Left lung (tissue), 10 donors: ENCODE results near the gene FSIP2. TPM values are rescaled to one million over a fixed set of nuclear protein-coding genes. Genes with fewer than 3 reads are reported as not detected.
A peak's percentile ranks its signal among the peaks of the same experiment; 100 is the strongest.

ENCODE experiments used
- ATAC-seq: fragments of 200-7000 bp; cut with Tn5 transposase; one replicate; pipeline ENCODE4 v1.9.1; 2020; ENCODE audit warnings: moderate library complexity
- DNase-seq, 4 donors: peaks; one replicate each; pipeline ENCODE4 v3.0.0-alpha.2; 2013 to 2020
- H3K27ac ChIP-seq, 2 donors: fragments of 200-600 bp; sonication (generic) in 1 of 2; one replicate each; pipeline versions ENCODE4 v1.5.0 to v1.8.0; 2020 to 2021
- H3K27me3 ChIP-seq, 2 donors: fragments of 200-600 bp; sonication (generic) in 1 of 2; one replicate each; pipeline versions ENCODE4 v1.5.0 to v1.8.0; 2020 to 2021
- H3K36me3 ChIP-seq, 2 donors: fragments of 200-600 bp; sonication (generic) in 1 of 2; one replicate each; pipeline versions ENCODE4 v1.5.0 to v1.8.0; 2020 to 2021
- H3K4me1 ChIP-seq, 2 donors: fragments of 200-600 bp; one replicate each; pipeline ENCODE4 v1.8.0; 2021
- H3K4me3 ChIP-seq, 2 donors: fragments of 200-600 bp; sonication (generic) in 1 of 2; one replicate each; pipeline versions ENCODE4 v1.5.0 to v1.8.0; 2020 to 2021; ENCODE audit warnings: mild to moderate bottlenecking in 1 of 2
- H3K9me3 ChIP-seq, 2 donors: fragments of 200-600 bp; sonication (generic) in 1 of 2; one replicate each; pipeline versions ENCODE4 v1.5.0 to v1.8.0; 2020 to 2021
- CTCF ChIP-seq, 2 donors: fragments of 200-600 bp; sonication (generic) in 1 of 2; IDR thresholded peaks; one replicate each; pipeline versions ENCODE4 v1.5.0 to v1.8.0; 2021; ENCODE audit warnings: antibody characterized with exemption in 2 of 2
- intact Hi-C, 2 donors: fragments of 100-400 bp; cut with DNase I; formaldehyde crosslinking; loops; one replicate each; pipeline versions ENCODE4 v1.11.2 to v1.14.2; 2022
- polyA plus RNA-seq, 6 donors: library from polyadenylated mRNA; unstranded; fragments of 120-200 nt; gene quantifications; one replicate each; pipeline ENCODE4 v1.2.1, GENCODE V29; 2013; ENCODE audit not compliant: insufficient read length in 6 of 6
- total RNA-seq, 2 donors: library from RNA; stranded (reverse); fragmentation: NEBNext Ultra II Directional; extraction: Animal tissue kit (Norgen Biotek cat#: 25700); gene quantifications; one replicate each; pipeline ENCODE4 v1.2.1, GENCODE V29; 2021
- donor health status: DM: no; HTN: yes; CAD: no.
- donor health status: DM: no; HTN: no; CAD: no.

Gene FSIP2
- total and polyA plus RNA-seq, 8 donors = 0.73 to 5.2 (median 1.5) TPM

GRCh38 chr2:185734658-185735057, 3.9 kb upstream of the FSIP2 start:
- TF ChIP-seq CTCF (IDR thresholded peaks at IDR 0.05) = no peak
- no peak overlapping the region for H3K4me3 ChIP-seq
- H3K36me3 ChIP-seq = no peaks in the 10 kb centered on the region
- DNase-seq (no peak), ATAC-seq (no peak)
- H3K9me3 ChIP-seq = no peaks in the 10 kb centered on the region
- no peaks in the 10 kb centered on the region for H3K4me1 ChIP-seq
- intact Hi-C loops = no loop called here
- H3K27me3 ChIP-seq = peaks cover 0 to 15% of the 10 kb centered on the region in 2 donors
- no peak overlapping the region for H3K27ac ChIP-seq

GRCh38 chr2:185736210-185736609, 2.4 kb upstream of the FSIP2 start:
- ATAC-seq (no peak), DNase-seq (no peak)
- no peak overlapping the region for H3K27ac ChIP-seq
- H3K27me3 ChIP-seq = peaks cover 0 to 15% of the 10 kb centered on the region in 2 donors
- TF ChIP-seq CTCF (IDR thresholded peaks at IDR 0.05) = no peak
- H3K4me1 ChIP-seq = no peaks in the 10 kb centered on the region
- H3K4me3 ChIP-seq = no peak overlapping the region
- H3K9me3 ChIP-seq = no peaks in the 10 kb centered on the region
- intact Hi-C loops = no loop called here
- no peaks in the 10 kb centered on the region for H3K36me3 ChIP-seq

- DNase-seq (no peak), ATAC-seq (no peak)
Observed at GRCh38 chr2:185745864-185746859, 7.6 kb downstream of the FSIP2 start.

GRCh38 chr2:185757356-185757755, 18.8 kb downstream of the FSIP2 start:
- ATAC-seq (no peak), DNase-seq (no peak)
- intact Hi-C loops = no loop called here
- Histone ChIP-seq H3K4me3 (no peak overlapping the region), H3K27me3 (no peaks in the 10 kb centered on the region), H3K4me1 (no peaks in the 10 kb centered on the region), H3K9me3 (no peaks in the 10 kb centered on the region), H3K36me3 (no peaks in the 10 kb centered on the region), H3K27ac (no peak overlapping the region)
- no peak for TF ChIP-seq CTCF (IDR thresholded peaks at IDR 0.05)

More at GRCh38 chr2:185745864-185746859, 7.6 kb downstream of the FSIP2 start:
- Histone ChIP-seq H3K36me3 (no peaks in the 10 kb centered on the region), H3K9me3 (no peaks in the 10 kb centered on the region), H3K4me1 (no peaks in the 10 kb centered on the region), H3K27ac (no peak overlapping the region), H3K27me3 (no peaks in the 10 kb centered on the region), H3K4me3 (no peak overlapping the region)
- no peak for TF ChIP-seq CTCF (IDR thresholded peaks at IDR 0.05)
- intact Hi-C loops = no loop called here

GRCh38 chr2:185771396-185771795, 32.8 kb downstream of the FSIP2 start:
- Histone ChIP-seq H3K27ac (no peak overlapping the region), H3K4me1 (no peaks in the 10 kb centered on the region), H3K9me3 (peaks cover 0 to 77% of the 10 kb centered on the region in 2 donors), H3K4me3 (no peak overlapping the region), H3K36me3 (no peaks in the 10 kb centered on the region), H3K27me3 (no peaks in the 10 kb centered on the region)
- TF ChIP-seq CTCF (IDR thresholded peaks at IDR 0.05) = no peak
- intact Hi-C loops = no loop called here
- peak in 1 of 4 donors; percentile 2 for DNase-seq
- no peak for ATAC-seq
